ENCODE results near the gene MIEN1.
A peak's percentile ranks its signal among the peaks of the same experiment; 100 is the strongest.
"Not testable (repeated sequence)": the region's sequence is repeated elsewhere in the genome, so short reads cannot be mapped to it uniquely, and the experiment has no call there.

Gene MIEN1

DNA sequence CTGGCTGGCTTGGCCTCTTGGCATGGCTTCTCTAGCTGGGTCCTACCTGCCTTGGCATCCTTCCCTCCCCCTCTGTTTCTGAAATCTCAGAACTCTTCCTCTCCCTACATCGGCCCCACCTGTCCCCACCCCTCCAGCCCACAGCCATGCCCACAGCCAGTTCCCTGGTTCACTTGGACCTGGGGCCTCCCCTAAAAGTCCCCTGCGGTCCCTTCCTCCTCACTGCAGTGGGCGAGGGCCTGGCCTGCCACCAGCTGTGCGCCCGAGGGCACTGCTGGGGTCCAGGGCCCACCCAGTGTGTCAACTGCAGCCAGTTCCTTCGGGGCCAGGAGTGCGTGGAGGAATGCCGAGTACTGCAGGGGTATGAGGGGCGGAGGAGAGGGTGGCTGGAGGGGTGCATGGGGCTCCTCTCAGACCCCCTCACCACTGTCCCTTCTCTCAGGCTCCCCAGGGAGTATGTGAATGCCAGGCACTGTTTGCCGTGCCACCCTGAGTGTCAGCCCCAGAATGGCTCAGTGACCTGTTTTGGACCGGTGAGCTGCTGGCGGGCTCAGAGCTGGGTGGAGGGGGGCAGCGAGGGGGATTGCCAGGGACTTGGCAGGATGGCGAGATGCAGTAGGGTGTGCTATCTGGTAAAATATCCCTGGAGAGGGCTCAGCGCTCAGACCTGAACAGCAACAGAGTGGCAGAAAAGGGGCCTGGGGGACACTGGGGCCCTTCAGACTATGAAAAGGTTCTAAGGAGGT is 14.1 kb downstream of the MIEN1 start:
- no peak for DNase-seq (ENCODE audit: low read depth)

DNA sequence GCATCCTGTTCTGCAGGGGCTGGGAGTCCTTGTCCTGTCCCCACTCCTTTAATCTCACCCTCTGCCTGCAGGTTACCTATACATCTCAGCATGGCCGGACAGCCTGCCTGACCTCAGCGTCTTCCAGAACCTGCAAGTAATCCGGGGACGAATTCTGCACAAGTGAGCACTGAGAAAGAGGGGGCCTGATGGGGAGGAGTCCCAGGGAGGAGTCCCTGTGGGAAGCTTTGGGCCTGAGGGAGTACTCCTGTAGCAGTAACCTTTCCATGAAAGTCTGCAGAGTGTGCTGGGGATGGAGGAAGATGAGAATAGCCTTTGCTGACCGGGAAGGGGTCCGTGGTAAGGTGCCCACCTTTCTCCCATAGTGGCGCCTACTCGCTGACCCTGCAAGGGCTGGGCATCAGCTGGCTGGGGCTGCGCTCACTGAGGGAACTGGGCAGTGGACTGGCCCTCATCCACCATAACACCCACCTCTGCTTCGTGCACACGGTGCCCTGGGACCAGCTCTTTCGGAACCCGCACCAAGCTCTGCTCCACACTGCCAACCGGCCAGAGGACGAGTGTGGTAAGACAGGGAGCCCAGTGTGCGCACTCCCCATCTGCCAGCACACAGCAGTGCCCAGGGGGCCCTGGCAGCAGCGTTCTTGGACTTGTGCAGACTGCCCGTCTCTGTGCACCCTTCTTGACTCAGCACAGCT is 14.8 kb downstream of the MIEN1 start:
- no peak for DNase-seq (ENCODE audit: low read depth)

DNA sequence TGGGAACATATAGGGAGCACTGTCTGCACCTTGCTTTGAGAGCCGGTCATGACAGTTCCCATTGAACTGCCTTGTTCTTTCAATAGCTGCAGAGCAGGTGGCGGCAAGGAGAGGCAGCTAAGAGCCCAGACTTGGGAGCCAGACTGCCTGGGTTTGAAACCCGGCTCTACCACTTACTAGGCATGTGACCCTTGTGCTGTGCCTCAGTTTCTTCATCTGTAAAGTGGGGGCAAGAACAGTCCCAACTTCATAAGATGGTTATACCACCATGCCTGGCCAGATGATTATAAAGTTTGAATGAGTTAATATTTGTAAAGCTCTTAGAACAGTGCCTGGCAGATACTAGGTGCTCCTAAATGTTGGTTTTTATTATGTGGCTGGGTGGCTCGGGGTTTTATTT is 16.1 kb downstream of the MIEN1 start:
- no peak for DNase-seq (ENCODE audit: low read depth)

DNA sequence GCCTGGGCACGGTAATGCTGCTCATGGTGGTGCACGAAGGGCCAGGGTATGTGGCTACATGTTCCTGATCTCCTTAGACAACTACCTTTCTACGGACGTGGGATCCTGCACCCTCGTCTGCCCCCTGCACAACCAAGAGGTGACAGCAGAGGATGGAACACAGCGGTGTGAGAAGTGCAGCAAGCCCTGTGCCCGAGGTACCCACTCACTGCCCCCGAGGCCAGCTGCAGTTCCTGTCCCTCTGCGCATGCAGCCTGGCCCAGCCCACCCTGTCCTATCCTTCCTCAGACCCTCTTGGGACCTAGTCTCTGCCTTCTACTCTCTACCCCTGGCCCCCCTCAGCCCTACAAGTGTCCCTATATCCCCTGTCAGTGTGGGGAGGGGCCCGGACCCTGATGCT is 18.5 kb downstream of the MIEN1 start:
- DNase-seq (ENCODE audit: low read depth), result no peak

DNA sequence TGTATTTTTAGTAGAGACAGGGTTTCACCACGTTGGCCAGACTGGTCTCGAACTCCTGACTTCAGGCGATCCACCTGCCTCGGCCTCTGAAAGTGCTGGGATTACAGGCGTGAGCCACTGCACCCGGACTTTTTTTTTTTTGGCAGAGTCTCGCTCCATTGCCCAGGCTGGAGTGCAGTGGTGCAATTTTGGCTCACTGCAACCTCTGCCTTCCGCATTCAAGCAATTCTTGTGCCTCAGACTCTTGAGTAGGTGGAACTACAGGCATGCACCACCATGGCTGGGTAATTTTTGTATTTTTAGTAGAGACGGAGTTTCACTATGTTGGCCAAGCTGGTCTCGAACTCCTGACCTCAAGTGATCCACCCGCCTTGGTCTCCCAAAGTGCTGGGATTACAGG is 19.3 kb downstream of the MIEN1 start:
- DNase-seq (ENCODE audit: low read depth), result not testable (repeated sequence)

DNA sequence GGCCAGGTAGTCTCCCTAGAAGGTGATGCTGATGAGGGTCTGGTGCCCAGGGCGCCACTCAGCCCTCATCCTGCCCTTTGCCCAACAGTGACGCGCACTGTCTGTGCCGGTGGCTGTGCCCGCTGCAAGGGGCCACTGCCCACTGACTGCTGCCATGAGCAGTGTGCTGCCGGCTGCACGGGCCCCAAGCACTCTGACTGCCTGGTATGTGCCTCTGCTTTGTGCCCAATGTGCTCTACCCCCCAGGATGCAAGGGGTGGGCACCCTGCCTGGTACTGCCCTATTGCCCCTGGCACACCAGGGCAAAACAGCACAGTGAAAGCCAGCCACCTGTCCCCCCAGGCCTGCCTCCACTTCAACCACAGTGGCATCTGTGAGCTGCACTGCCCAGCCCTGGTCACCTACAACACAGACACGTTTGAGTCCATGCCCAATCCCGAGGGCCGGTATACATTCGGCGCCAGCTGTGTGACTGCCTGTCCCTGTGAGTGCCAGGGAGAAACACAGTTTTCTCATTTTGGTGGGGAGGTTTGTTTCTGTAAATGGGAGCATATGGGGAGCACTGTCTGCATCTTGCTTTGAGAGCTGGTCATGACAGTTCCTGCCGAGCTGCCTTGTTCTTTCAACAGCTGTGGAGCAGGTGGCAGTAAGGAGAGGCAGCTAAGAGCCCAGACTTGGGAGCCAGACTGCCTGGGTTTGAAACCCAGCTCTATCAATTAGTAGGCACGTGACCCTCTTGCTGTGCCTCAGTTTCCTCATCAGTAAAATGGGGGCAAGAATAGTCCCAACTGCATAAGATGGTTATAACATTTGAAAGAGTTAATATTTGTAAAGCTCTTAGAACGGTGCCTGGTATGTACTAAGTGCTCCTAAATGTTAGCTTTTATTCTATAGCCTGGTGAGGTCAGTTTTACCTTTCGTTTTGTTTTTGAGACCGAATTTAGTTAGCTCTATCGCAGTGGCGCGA is 20.1 kb downstream of the MIEN1 start:
- no peak for DNase-seq (ENCODE audit: low read depth)

DNA sequence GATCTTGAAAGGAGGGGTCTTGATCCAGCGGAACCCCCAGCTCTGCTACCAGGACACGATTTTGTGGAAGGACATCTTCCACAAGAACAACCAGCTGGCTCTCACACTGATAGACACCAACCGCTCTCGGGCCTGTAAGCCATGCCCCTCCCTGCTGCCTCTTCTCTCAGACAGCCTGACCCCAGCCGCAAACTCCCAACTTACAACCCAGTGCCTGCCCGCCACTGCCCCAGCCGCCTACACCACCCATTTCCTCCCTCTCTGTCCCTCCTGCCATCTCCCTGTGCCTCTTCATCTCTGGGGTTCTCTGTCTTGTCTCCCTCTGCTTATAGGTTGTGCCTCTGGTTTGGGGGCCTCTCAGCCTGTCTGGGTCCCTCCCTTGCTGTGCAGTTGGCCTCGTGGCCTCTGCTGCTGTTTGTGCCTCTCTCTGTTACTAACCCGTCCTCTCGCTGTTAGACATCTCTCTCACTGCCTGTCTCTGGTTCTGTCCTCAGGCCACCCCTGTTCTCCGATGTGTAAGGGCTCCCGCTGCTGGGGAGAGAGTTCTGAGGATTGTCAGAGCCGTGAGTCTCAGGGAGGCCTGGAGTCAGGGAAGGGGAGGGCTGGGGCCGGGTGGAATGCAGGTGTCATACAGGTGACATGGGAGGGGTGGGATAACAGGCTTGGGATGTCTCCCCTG is 20.9 kb downstream of the MIEN1 start:
- no peak for DNase-seq (ENCODE audit: low read depth)

DNA sequence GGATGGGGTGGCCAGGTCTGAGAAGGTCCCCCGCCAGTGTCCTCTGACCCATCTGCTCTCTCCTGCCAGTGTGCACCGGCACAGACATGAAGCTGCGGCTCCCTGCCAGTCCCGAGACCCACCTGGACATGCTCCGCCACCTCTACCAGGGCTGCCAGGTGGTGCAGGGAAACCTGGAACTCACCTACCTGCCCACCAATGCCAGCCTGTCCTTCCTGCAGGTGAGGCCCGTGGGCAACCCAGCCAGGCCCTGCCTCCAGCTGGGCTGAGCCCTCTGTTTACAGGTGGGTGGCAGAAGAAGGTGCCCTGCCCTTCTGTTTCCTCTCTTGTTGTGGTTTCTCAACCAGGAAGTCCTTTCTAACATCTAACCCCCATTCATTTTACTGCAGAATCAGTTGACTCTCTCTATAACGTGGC is 23.4 kb downstream of the MIEN1 start:
- DNase-seq (ENCODE audit: low read depth), result no peak

DNA sequence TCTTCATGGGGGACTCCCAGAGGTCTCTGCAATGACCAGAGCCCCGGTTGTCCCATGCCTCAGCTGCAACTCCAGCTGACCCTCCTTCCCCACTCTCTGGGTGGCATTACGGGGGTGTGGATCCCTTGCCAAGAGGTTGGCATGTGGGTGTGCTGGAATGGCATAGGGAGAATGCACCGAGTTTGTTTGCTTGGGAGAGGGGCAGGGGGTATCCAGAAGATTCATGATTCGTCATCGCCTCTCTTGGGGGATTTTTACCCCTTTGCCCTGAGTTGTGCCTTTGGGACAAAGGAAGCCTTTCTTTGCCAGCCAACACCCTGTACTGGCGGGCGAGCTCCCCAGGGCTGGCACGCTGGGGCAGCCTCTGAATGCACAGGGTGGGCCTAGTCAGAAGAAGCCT is 23.9 kb downstream of the MIEN1 start:
- DNase-seq (ENCODE audit: low read depth), result no peak

DNA sequence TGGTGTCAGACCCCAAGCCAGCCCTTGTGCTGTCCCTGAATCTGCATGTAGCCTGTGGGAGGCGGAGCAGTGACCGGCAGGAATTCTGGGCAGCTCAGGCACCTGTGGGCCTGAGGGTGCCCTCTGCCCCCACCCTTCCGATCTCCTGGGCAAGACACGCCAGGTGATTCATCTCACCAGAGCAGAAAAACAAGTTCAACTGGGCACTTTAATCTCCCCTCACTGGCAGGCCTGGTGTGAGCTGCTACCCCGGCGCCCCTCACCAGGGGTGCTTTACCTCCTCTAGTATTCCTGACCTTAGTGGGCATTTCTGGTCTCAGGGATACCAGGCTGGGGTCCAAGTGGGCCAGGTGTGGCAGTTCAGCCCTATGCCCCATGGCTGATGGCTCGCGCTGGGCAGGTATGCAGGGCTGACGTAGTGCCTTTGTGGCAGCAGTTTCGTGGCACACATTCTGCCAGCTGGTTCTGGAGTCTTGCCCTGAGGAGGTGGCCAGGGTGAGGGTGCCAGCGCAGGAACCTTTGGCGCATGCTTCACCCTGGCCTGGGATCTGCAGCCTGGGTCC is 24.5 kb downstream of the MIEN1 start:
- DNase-seq (ENCODE audit: low read depth), result no peak

DNA sequence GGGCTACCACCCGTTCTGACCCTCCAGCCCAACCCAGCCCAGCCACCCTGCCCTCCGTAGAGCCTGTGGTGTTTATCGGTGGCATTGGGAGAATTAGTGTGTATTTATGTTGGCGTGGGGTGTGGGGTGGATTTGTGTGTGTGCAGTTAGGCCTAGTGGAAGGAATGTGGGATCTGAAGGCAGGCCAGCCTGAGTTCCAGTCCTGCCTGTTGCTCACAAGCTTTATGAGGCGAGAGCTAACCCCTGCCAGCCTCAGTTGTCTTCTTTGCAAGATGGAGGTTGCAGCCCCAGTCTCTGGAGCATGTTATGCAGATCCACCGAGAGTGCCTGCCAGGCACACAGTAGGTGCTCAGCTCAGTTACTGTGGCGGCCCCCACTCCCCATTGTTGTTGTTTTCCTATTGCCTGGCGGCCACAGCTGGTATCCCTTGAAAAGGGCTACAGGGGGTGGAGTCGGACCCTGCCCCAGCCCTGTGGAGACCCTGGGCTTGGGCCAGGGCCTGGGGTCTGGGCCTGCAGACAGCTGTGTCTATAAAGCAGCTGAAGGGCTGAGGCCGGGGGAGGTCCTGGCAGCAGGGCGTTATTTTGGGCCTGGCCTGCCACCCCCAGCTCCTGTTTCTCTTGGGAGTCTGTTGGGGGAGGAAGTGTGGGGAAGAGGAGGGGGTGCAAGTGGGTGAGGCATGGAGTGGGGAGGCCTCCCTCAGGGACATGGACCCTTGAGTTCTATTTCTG is 25.3 kb downstream of the MIEN1 start:
- peak; percentile 30 for DNase-seq (ENCODE audit: low read depth)

DNA sequence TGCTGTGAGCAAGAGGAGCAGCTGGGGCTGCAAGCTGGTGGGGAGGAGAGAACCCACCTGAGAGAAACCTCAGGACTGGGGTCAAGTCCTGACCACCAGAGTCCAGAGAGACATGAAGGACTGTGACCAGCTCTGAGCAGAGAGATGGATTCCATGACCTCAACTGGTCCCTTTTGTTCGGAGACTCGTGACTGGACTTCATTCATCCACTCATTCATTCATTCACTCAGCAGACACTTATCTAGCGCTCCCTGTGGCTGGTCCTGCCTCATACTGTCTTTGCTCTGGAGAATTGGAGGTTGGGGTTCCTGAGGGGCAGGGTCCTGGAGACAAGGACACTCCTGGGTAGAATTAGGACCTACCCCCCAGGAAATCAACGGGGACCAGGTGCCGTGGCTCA is 26.4 kb downstream of the MIEN1 start:
- DNase-seq (ENCODE audit: low read depth), result no peak

DNA sequence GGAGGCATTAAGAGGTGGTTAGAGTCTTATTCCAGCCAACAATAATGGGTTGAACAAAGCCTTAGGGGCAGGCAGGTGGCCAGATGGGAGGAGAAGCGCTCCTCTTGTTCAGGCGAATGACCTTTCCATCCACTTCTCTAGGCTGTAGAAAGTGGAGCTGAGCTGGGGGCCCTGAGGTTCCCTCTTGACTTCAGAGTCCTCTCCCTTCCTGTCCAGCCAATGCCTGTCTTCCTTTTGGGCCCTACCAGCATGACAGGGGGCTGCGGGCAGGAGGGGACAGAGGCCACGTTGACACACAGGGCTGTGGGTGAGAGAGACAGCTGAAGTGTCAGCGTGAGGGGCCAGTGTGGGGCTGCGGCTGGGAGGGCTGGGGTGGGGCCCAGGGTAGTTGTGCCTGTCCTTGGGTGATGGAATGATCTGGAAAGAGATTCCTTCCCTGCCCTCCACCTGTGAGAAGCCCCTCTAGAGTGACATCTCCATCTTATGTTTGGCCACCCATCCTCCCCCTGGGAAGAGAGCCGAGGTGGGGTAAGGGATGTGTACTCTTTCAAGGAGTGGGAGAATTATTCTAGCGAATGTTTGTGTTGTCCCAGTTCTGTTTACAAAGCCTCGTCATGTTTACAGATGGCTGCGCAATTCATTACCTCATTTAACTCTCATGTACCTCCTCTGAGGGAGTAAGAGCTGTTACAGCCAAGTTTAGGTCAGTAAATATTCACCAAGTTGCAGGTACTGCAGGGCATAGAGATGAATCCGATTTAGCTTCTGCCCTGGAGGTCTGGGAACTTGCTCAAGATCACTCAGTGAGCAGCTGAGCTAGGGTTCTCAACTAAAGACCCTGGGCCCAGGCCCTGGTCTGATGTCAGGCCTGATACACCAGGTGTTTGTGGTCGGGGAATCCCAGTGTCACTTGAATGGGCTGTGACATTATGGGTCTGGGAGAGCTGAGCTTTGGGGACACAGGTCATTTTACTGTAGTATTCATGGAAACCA is 27.1 kb downstream of the MIEN1 start:
- DNase-seq (ENCODE audit: low read depth), result no peak

DNA sequence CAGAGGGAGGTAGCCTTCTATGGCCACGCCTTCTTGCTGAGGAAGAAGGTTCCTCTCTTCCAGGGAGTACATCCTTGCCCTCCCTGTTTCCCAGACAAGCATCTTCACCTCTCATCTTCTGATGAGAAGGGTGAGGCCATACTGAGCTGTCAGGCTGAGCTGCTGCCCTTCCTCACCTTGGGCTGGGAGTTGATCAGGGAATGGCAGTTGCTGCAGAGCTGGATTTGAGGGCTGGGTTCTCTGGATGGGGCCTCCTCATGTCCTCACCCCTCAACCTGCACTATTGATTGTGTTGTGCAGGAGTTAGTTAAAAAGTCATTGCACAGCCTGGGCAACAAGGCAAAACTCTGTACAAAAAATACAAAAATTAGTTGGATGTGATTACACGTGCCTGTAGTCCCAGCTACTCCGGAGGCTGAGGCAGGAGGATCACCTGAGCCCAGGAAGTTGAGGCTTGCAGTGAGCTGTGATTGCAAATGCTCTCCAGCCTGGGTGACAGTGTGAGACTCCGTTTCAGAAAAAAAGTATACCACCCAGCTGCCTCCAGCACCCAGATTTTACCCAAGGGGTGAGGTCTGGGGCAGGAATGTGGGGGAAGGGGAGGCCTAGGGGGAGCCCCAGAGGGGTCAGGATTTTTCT is 28.4 kb downstream of the MIEN1 start:
- no peak for DNase-seq (ENCODE audit: low read depth)

DNA sequence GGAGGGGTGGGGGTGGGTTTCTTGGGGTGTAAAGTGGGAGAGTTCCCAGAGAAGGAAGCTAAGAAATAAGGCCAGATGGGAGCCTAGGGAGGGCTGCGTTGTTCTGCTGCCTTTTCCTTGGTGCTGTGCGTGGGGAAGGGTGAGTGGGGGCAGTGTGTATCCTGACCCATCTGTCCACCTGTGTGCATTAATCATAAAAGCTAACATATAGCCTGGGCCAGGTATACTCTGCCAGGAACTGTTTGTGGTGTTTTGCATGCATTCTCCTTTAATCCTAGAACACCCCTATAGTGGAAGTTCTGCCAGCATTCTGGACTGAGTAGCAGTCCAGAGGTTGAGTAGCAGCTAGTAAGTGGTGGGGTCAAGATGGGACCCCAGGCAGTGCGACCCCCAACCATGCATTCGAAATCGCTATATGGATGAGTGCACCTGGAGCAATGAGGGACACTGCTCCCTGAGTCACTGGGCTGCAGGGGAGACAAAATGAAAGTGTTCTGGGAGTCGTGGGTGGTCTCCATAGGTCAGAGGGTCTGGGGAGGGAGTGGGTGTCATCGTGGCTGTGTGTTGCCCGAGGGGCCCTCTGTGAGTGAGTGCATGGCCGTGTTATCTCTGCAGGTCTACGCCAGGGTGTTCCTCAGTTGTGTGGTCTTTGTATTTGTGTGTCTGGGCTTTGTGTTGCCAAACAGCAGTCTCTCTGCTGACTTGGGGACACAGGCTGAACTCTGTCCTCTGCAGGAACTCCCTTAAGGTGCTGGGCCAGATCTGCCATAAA is 29.1 kb downstream of the MIEN1 start:
- no peak for DNase-seq (ENCODE audit: low read depth)

DNA sequence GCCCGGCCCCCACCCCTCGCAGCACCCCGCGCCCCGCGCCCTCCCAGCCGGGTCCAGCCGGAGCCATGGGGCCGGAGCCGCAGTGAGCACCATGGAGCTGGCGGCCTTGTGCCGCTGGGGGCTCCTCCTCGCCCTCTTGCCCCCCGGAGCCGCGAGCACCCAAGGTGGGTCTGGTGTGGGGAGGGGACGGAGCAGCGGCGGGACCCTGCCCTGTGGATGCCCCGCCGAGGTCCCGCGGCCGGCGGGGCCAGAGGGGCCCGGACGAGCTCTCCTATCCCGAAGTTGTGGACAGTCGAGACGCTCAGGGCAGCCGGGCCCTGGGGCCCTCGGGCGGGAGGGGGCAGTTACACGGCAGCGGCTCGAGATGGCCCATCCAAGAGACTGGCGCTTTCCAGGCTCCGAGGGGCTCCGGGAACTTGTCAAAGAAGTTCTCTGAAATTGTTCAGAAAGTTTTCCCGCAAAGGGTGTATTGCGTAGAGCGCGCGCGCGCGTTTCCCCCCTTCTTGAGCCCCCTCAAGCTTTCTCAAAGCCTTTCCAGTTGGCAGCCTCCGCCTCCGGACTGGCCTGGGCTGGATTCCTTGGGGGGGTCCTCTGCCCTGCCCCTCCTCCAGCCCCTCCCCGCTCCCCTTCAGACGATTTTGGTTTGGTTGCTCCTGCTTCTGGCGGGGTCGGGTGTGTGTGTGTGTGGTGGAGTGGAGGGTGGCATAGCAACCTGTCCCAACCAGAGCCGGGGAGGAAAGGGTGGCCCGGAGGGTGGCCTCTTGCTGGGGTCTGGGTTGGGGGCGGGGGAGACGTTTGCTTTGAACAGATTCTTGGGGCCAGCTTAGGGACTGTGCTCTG is 30.0 kb downstream of the MIEN1 start:
- peak; percentile 18 for DNase-seq (ENCODE audit: low read depth)

DNA sequence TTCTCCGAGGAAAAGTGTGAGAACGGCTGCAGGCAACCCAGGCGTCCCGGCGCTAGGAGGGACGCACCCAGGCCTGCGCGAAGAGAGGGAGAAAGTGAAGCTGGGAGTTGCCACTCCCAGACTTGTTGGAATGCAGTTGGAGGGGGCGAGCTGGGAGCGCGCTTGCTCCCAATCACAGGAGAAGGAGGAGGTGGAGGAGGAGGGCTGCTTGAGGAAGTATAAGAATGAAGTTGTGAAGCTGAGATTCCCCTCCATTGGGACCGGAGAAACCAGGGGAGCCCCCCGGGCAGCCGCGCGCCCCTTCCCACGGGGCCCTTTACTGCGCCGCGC is 30.5 kb downstream of the MIEN1 start, which contains the start of gene ERBB2:
TSS of gene ERBB2 (plus strand) at position 247 of the 330 bp plus-strand sequence. CDS start 175 bp downstream, outside the sequence.
- DNase-seq (ENCODE audit: low read depth), result peak; percentile 79

All from fibroblast of gingiva (primary cell).